Measurements from ENCODE around the gene TRAP1.
A peak's percentile ranks its signal among the peaks of the same experiment; 100 is the strongest.

The TRAP1 gene

DNA sequence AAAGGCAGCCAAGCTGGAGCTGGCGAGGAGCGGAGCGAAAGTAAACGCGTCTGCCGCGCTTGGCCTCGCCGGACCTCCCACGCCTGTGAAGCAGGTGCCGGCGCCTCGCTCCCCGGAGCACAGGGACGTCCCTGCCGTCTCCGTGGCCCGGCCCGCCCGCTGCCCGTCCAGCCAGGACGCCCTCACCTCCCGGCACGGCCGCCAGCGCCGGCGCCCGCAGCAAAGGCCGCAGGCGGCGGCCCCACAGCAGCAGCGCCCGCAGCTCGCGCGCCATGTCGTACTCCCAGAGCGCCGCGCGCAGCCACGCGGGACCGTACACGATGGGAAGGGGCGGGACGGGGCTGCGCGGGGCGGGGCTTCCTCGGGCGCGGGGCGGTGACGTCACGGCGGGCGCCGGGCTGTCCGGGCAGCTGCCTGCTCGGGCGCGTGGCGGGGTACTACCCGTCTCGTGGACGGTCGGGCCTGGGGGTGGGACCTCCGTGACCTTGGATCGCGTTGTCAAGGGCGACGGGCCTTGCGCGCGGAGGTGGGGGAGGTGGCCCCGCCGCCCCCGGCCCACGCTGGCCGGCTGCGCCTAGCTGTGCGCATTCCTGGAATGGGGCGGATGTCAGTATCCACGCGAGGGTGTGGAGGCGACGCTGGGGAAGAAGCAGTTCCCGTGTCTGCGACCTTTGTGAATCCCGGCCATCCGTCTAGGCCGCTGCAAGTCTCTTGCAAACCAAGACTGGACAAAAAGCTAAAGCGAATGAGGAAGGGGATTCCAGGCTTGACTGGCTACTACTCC lies at the start of gene TRAP1:
TRAP1 (minus strand) TSS at position 290 of the 784 bp plus-strand sequence; CDS start at position 274, 16 bp downstream.
- peak; percentile 90 for DNase-seq (ENCODE audit: low spot score)

DNA sequence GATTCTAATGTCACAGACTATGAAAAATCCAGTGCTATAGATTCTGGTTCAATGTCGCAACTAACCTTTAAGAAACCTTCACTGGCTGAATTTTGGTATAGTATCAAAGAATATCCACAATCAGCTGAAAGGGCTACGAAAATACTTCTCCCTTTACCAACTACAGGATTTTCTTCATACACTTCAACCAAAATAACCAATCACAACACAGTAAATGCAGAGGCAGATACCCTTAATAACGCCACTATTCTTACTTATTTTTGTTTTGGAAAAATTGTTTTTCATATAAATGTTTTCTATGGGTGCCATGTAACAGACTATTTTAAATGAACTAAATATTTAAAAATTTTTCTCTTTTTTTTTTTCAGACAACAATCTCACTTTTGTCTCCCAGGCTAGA lies 48.9 kb upstream of the TRAP1 start:
- no peak for DNase-seq (ENCODE audit: low spot score)

GRCh38 chr16:3764409-3764808 lies 47.1 kb upstream of the TRAP1 start:
- DNase-seq (ENCODE audit: low spot score), result no peak

GRCh38 chr16:3762107-3762750 lies 44.9 kb upstream of the TRAP1 start:
- no peak for DNase-seq (ENCODE audit: low spot score)

DNA sequence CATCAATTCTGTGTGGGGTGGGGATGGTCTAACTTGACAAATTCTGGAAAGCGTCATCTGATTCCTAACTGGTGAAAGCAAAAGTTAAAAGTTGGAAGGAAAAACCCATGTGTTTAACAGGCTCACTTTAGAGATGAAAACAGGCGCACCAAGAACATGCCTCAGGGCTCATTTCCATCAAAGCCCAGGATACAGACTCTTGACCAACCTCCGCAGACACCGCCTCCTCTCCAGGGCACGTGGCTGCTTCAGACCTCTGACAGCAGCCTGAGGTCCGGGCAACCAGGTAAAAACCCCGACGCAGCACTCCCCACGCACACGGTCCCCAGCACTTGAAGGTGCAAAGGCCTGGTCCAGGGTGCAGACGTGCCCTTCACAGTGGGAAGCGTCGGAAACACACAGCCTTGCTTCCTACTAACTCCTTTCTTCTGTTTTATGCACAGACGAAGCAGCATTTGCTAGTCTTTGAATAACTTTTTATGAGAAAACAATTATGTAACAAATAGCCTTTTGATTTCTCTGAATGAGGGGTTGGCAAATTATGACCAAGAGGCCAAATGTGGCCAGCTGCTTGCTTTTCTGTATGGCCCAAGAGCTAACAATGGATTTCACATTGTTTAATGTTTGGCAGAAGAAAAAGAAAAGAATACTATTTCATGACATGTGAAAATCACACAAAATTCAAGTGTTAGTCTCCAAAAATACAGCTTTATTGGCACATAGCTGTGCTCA lies 44.2 kb upstream of the TRAP1 start:
- no peak for DNase-seq (ENCODE audit: low spot score)

GRCh38 chr16:3760518-3760917 lies 43.2 kb upstream of the TRAP1 start:
- DNase-seq (ENCODE audit: low spot score), result no peak

DNA sequence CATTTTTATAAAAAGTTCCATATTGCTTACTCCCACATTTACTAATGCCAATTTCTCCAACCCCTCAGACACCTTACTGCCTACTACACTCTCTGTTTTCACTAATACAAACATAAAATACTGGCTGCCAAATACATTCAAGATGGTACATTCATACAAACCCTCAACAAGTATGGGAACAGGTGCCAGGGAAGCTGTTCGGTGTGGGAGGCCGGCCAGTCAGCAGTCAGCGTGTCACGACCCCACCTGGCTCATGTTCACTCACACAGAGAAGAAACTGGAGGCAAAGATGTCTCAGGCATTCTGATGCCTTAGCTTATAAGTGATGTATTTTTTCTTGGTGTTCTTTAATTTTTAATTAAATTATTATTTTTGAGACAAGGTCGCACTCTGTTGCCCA lies 42.4 kb upstream of the TRAP1 start:
- no peak for DNase-seq (ENCODE audit: low spot score)

DNA sequence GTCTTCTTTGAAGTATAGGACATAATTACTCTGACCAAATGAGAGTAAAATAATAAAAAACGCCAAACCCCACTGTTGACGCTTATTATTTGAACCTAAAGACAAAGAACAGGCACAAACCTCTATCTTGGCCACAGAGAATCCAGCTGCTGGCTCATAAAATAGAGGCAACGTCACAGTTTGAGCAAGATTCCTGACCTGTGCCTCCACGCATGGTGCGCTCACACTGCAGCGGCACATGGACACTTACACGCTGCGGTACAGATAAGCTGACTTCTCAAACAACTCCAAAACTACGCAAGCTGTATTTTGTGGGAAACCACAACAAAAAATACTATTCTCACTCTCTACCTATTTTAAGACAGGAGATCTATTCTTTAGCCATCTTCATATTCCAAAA lies 38.8 kb upstream of the TRAP1 start:
- no peak for DNase-seq (ENCODE audit: low spot score)

DNA sequence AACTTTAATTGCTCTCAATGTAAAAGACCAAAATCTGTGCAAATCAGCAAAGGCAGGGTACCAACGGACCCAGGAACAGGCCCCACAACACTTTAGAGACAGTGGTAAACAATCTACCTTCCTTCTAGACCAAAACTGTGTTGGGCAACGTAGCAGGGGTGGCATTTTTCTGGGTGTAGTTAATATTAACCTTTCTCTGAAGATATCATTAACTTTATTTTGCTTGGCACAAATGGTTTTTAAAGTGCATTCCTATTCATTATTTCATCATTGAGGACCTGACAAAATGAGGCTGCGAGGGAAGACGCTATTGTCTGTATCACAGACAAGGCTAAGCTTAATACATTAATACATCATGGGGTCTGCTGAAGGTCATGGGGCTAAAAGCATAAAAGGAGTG lies 37.9 kb upstream of the TRAP1 start:
- no peak for DNase-seq (ENCODE audit: low spot score)

DNA sequence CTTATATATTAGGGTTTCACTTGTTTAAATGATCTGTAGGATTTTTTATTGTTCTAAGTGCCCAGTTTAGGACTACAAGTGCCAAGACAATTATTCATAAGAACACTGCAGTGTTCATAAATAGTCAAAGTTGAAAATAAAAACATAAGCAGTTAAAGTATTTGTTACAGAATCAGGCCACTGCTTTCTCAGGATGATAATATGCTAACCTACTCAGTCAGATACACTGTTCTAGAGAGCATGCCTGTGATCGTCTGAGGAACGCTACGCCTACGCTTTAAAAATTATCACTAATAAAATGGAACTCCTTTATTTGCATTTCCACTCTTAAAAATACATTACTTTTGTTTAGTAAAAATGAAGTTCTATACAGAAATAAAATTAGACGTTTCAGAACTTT lies 37.4 kb upstream of the TRAP1 start:
- no peak for DNase-seq (ENCODE audit: low spot score)

GRCh38 chr16:3754081-3754703 lies 36.9 kb upstream of the TRAP1 start:
- DNase-seq (ENCODE audit: low spot score), result no peak

DNA sequence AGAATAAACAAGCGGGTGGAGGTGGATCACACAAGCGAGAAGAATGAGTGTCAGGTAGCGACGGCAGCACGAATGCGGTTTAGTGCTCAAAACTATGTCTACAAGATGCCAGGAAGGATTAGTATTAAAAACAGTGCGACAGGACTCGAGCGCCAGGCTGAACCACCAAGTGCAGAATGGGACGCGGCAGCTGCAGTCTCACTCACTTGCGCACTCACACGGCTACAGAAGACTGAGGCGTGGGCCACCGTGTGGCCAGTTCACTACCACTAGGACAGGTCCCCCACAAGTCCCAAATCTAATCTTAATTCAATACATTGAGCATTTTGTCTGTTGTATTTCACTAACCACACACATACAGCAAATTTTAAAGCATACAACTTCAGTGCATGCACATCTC lies 35.7 kb upstream of the TRAP1 start:
- no peak for DNase-seq (ENCODE audit: low spot score)

DNA sequence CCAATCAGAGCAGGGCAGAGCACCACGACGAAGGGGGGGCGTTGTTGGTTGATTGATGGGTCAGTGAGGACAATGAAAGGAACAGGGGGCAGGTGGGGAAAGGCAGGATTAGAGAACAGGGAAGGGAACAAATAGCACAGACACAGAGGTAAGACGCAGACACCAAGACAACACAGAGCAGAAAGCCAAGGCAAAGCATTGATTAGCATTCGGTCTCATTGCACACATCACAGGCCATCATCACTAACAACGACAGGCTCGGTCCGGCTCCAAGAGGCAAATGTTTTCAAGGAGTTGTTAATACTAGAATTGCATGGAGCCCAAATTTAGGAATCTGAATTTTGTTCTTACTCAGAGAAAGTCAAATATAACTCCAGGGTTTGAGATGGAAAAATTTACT lies 34.6 kb upstream of the TRAP1 start:
- DNase-seq (ENCODE audit: low spot score), result no peak

- DNase-seq (ENCODE audit: low spot score), result no peak
Observed at GRCh38 chr16:3748307-3748706, 31.0 kb upstream of the TRAP1 start.

- DNase-seq (ENCODE audit: low spot score), result no peak
Observed at GRCh38 chr16:3745751-3746355, 28.5 kb upstream of the TRAP1 start.

GRCh38 chr16:3744018-3744417 lies 26.7 kb upstream of the TRAP1 start:
- DNase-seq (ENCODE audit: low spot score), result no peak

DNA sequence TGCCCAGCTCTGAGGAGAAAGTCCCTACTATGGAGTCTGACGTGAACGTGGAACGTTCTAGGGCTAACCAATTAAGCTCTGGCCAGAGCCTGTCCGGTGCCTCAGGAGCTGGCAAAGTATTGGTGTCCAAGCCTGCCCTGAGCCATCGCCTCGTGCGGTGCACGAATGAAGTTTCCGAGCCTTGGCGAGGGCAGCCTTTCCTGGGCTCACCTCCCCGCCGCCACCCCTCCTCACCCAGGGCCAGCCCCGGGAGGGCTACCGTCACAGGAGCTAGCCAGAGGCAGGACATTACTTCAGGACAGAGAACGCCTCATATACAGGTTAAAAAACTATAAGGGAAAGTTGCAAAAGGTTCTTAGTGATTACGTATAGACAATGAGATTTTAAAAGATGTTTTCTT lies 23.6 kb upstream of the TRAP1 start:
- no peak for DNase-seq (ENCODE audit: low spot score)

- no peak for DNase-seq (ENCODE audit: low spot score)
Observed at GRCh38 chr16:3740186-3740585, 22.9 kb upstream of the TRAP1 start.

DNA sequence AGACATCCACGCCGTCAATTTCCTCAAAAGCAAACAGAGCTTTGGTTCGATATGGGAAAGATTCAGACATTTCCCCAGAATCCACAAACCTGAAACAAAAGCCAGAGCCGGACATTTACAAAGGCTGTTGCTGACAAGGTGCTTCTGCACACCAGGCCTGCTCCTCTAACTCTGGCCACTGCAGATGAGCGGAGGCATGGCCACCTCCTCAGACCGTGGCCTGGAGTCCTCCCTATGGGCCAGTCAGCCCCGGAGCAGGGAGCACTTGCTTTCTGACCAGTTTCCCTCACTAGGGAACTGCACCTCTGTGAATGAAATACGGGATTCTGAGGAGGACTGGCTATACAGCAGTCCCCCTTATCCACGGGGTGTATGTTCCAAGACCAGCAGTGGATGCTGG lies 22.3 kb upstream of the TRAP1 start:
- no peak for DNase-seq (ENCODE audit: low spot score)

DNA sequence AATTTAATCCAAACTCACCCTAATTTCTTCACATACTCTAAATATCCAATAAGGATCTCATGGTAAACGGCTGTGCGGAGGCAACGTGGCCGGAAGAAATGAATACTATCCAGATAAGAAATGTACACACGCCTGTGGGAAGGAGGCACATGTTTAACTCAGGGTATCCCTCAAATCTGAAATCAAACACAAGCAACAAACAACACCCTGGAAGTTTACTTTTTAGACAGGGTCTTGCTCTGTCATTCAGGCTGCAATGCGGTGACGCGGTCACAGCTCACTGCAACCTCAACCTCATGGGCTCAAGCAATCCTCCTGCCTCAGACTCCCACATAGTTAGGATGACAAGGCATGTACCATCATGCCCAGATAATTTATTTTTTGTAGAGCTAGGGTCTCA lies 21.2 kb upstream of the TRAP1 start:
- DNase-seq (ENCODE audit: low spot score), result no peak

GRCh38 chr16:3738128-3738527 lies 20.8 kb upstream of the TRAP1 start:
- no peak for DNase-seq (ENCODE audit: low spot score)

GRCh38 chr16:3737181-3737580 lies 19.9 kb upstream of the TRAP1 start:
- no peak for DNase-seq (ENCODE audit: low spot score)
